Transverse colon (tissue), 4 donors: ENCODE measurements around the gene DLGAP1. TPM values are rescaled to one million over a fixed set of nuclear protein-coding genes. Genes with fewer than 3 reads are reported as not detected.

ENCODE experiments used
- DNase-seq: peaks from one replicate; pipeline ENCODE4 v3.0.0-alpha.2; 2019
- H3K27ac ChIP-seq, 4 donors: fragments of 200-600 bp; sonication (generic); 2 replicates each; pipeline ENCODE4 v1.5.1; 2016 to 2018; ENCODE audit warnings: inconsistent platforms in 4 of 4
- H3K27me3 ChIP-seq: fragments of 200-600 bp; sonication (generic); 2 replicates; pipeline ENCODE4 v1.5.1; 2017; ENCODE audit warnings: inconsistent platforms
- H3K36me3 ChIP-seq, 4 donors: fragments of 200-600 bp; sonication (generic); 2 replicates each; pipeline ENCODE4 v1.5.1; 2017 to 2019; ENCODE audit warnings: inconsistent platforms in 4 of 4
- H3K4me1 ChIP-seq, 4 donors: fragments of 200-600 bp; sonication (generic); 2 replicates each; pipeline ENCODE4 v1.5.1; 2017 to 2020; ENCODE audit warnings: inconsistent platforms in 4 of 4
- H3K4me3 ChIP-seq, 4 donors: fragments of 200-600 bp; sonication (generic); 1 replicate in 1 of 4; 2 replicates in 3 of 4; pipeline versions ENCODE4 v1.5.1 to v1.6.1; 2017 to 2019; ENCODE audit warnings: inconsistent platforms in 4 of 4
- H3K9me3 ChIP-seq, 2 donors: fragments of 200-600 bp; sonication (generic); 2 replicates each; pipeline ENCODE4 v1.5.1; 2017 to 2019; ENCODE audit warnings: inconsistent platforms in 2 of 2
- CTCF ChIP-seq, 5 experiments: fragments of 200-600 bp in 3 of 5; fragments of 450-650 bp in 2 of 5; sonication (generic) in 3 of 5; IDR thresholded peaks; 1 replicate in 2 of 5; 2 replicates in 3 of 5; pipeline ENCODE4 v1.5.1; 2016 to 2017; ENCODE audit warnings: antibody characterized with exemption in 5 of 5, inconsistent platforms in 3 of 5, mild to moderate bottlenecking in 2 of 5, moderate library complexity in 1 of 5
- EP300 ChIP-seq: sonication (generic); formaldehyde crosslinking; IDR thresholded peaks from one replicate; pipeline ENCODE4 v1.6.1; 2017; ENCODE audit warnings: antibody characterized with exemption, low read depth
- POLR2A ChIP-seq: fragments of 450-650 bp; IDR thresholded peaks from one replicate; pipeline ENCODE4 v1.6.1; 2016; ENCODE audit warnings: antibody characterized with exemption, mild to moderate bottlenecking, moderate library complexity
- POLR2AphosphoS5 ChIP-seq, 3 donors: sonication (generic); formaldehyde crosslinking; IDR thresholded peaks; one replicate each; pipeline ENCODE4 v1.6.1; 2016; ENCODE audit warnings: antibody characterized with exemption in 3 of 3
- WGBS, 2 donors: methylation state at CpG; one replicate each; pipeline ENCODE4 v1.1.5; 2018; ENCODE audit warnings: low coverage in 1 of 2; 5-methylcytosine and 5-hydroxymethylcytosine counted together
- in situ Hi-C, 4 donors: fragments of 200-750 bp; cut with MboI; loops; one replicate each; pipeline versions ENCODE4 v1.15.0 to v1.15.1; 2017; ENCODE audit warnings: low sequenced_read_pairs in 3 of 4, low pct_ligation_motif_present in 1 of 4, low pct_unique_long_range_greater_than_20kb in 1 of 4
- intact Hi-C: fragments of 100-400 bp; cut with DNase I; formaldehyde crosslinking; loops from one replicate; pipeline ENCODE4 v1.15.1; 2023; ENCODE audit warnings: low total_unique reads
- total RNA-seq, 4 donors: library from RNA; depleted of rRNA; stranded (reverse); fragments of >200 nt; gene quantifications; one replicate each; pipeline ENCODE4 v1.1.0, GENCODE V29; 2016

Gene DLGAP1
- total RNA-seq, 4 donors from 2014 or later = 2.7 to 7.2 (median 3.3) TPM

GRCh38 chr18:3726238-3726951 is 728.7 kb downstream of the DLGAP1 start:
- peak overlapping the region in 2 of 4 donors; percentile 13 to 20 for H3K27ac ChIP-seq
- WGBS, 2 donors = 17 to 51% methylated on average over 1 to 4 of the region's 4 CpGs
- H3K36me3 ChIP-seq = no peaks in the 10 kb centered on the region
- H3K4me3 ChIP-seq = no peak overlapping the region
- intact Hi-C loops = loop anchor here (1.0 kb wide), 1 partner anchor 31 kb away; no protein-coding TSS in a partner anchor
- no peaks in the 10 kb centered on the region for H3K27me3 ChIP-seq
- in situ Hi-C loops = no loop called here
- H3K4me1 ChIP-seq = peaks cover 0 to 42% (median 21%) of the 10 kb centered on the region in 4 donors
- TF ChIP-seq CTCF (IDR thresholded peaks at IDR 0.05) = no peak
- TF ChIP-seq POLR2A = no peak
- no peak for TF ChIP-seq POLR2AphosphoS5 (IDR thresholded peaks at IDR 0.05)
- TF ChIP-seq EP300 = no peak
- no peak for DNase-seq
- H3K9me3 ChIP-seq = no peaks in the 10 kb centered on the region

GRCh38 chr18:3725115-3725514 is 730.0 kb downstream of the DLGAP1 start:
- no peak for DNase-seq
- Histone ChIP-seq H3K36me3 (no peaks in the 10 kb centered on the region), H3K9me3 (no peaks in the 10 kb centered on the region), H3K4me1 (peaks cover 0 to 53% (median 23%) of the 10 kb centered on the region in 4 donors), H3K27ac (no peak overlapping the region), H3K4me3 (no peak overlapping the region), H3K27me3 (no peaks in the 10 kb centered on the region)
- in situ Hi-C loops (no loop called here), intact Hi-C loops (no loop called here)
- WGBS, 2 donors = 50 to 68% methylated on average over 1 to 2 of the region's 2 CpGs
- TF ChIP-seq POLR2AphosphoS5 (IDR thresholded peaks at IDR 0.05) (no peak), EP300 (no peak), POLR2A (no peak)

GRCh38 chr18:3723554-3723953 is 731.6 kb downstream of the DLGAP1 start:
- no peak for DNase-seq
- Histone ChIP-seq H3K9me3 (no peaks in the 10 kb centered on the region), H3K4me1 (peaks cover 0 to 53% (median 23%) of the 10 kb centered on the region in 4 donors), H3K36me3 (no peaks in the 10 kb centered on the region), H3K27ac (peak overlapping the region in 1 of 4 donors; percentile 44), H3K4me3 (no peak overlapping the region), H3K27me3 (no peaks in the 10 kb centered on the region)
- TF ChIP-seq POLR2A (no peak), CTCF (IDR thresholded peaks at IDR 0.05) (no peak), POLR2AphosphoS5 (IDR thresholded peaks at IDR 0.05) (no peak), EP300 (no peak)
- in situ Hi-C loops (no loop called here), intact Hi-C loops (no loop called here)

DNA sequence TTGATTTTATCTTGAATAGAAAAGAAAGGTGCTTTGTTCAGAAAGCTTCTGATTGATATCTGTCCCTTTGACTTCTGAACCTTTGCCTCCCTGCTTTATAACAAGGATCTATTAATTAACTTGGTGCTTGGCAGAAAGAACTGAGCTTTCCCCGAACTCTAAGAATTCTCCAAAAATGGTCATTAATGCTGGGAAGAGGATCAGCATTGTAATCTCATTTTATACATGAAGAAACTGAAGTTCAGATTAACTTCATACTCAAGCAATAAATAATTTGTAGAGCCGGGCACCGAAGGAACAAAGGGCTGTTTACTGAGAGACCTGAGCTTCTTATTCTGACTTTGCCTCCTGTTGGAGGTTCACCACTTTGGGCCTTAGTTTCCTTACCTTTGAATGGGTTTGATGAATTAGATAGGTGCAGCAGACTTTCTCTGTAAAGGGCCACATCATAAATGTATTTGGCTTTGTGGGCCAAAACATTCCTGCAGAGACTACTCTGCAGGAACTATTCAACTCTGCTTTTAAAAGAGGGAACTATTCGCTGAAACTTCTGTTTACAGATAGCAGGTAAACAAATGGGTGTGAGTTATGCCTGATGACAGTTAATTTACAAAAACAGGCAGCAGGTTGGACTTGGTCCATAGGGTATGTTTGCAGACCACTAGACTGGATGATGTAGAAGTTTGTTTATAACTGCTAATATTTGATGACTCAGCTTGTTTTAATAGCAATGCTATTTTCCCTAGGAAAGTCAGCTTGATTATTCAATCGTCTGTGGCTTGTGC is 732.3 kb downstream of the DLGAP1 start:
- H3K27ac ChIP-seq = peak overlapping the region; percentile 2 to 44 (median 32)
- H3K36me3 ChIP-seq = no peaks in the 10 kb centered on the region
- TF ChIP-seq POLR2A = no peak
- no peak for TF ChIP-seq POLR2AphosphoS5 (IDR thresholded peaks at IDR 0.05)
- no peak for TF ChIP-seq EP300
- no peak for TF ChIP-seq CTCF (IDR thresholded peaks at IDR 0.05)
- in situ Hi-C loops (no loop called here), intact Hi-C loops (no loop called here)
- H3K4me3 ChIP-seq = no peak overlapping the region
- no peaks in the 10 kb centered on the region for H3K27me3 ChIP-seq
- 30 to 38% methylated on average over 4 to 5 of the region's 5 CpGs for WGBS, 2 donors
- peaks cover 0 to 53% (median 23%) of the 10 kb centered on the region in 4 donors for H3K4me1 ChIP-seq
- no peaks in the 10 kb centered on the region for H3K9me3 ChIP-seq
- no peak for DNase-seq
